Hematopoietic multipotent progenitor cell treated with erythropoietin and hydrocortisone succinate and interleukin-3 and kit ligand, for 15 days (in vitro differentiated cells): Measurements from ENCODE around the gene DIS3.
"Not testable (repeated sequence)": the region's sequence is repeated elsewhere in the genome, so short reads cannot be mapped to it uniquely, and the experiment has no call there.

Experiments
- DNase-seq: peaks from one replicate; pipeline ENCODE4 v3.0.0-alpha.2; 2015; ENCODE audit warnings: low spot score

DIS3 gene

GRCh38 chr13:72740015-72740414 lies 41.7 kb downstream of the DIS3 start:
- DNase-seq: no peak

- DNase-seq: no peak
Observed at GRCh38 chr13:72737033-72737432, 44.7 kb downstream of the DIS3 start.

GRCh38 chr13:72728290-72728605 lies 53.5 kb downstream of the DIS3 start:
- DNase-seq: peak; percentile 9

- peak; percentile 94 for DNase-seq
Observed at GRCh38 chr13:72727417-72728289, 54.0 kb downstream of the DIS3 start, which contains the start of the genes BORA and MZT1. Gene BORA (plus strand): TSS chr13:72727923. CDS start chr13:72728941, 1,018 bp downstream. Gene MZT1 (minus strand): TSS chr13:72727629. CDS start chr13:72727602, 27 bp downstream.

- peak; percentile 71 for DNase-seq
Observed at GRCh38 chr13:72726726-72727416, 54.8 kb downstream of the DIS3 start.

GRCh38 chr13:72726185-72726584 lies 55.5 kb downstream of the DIS3 start:
- DNase-seq: not testable (repeated sequence)

- no peak for DNase-seq
Observed at GRCh38 chr13:72716776-72717175, 64.9 kb downstream of the DIS3 start.
